GM12872 (cell line): ENCODE data around the gene DSCAML1.

Experiments used
- CTCF ChIP-seq: IDR thresholded peaks from 3 replicates; pipeline ENCODE4 v1.5.1; 2011; ENCODE audit warnings: low read depth, mild to moderate bottlenecking, low read length, moderate library complexity; ENCODE audit not compliant: insufficient read depth

DSCAML1 gene

GRCh38 chr11:117544130-117544800 lies 252.8 kb downstream of the DSCAML1 start:
- no peak for TF ChIP-seq CTCF

- no peak for TF ChIP-seq CTCF
Observed at GRCh38 chr11:117541211-117541610, 255.8 kb downstream of the DSCAML1 start.

GRCh38 chr11:117538263-117539135 lies 258.5 kb downstream of the DSCAML1 start:
- TF ChIP-seq CTCF, result no peak

GRCh38 chr11:117535850-117536411 lies 261.1 kb downstream of the DSCAML1 start:
- no peak for TF ChIP-seq CTCF

GRCh38 chr11:117535201-117535849 lies 261.7 kb downstream of the DSCAML1 start:
- no peak for TF ChIP-seq CTCF

- no peak for TF ChIP-seq CTCF
Observed at GRCh38 chr11:117532568-117532967, 264.4 kb downstream of the DSCAML1 start.

GRCh38 chr11:117529816-117530215 lies 267.2 kb downstream of the DSCAML1 start:
- TF ChIP-seq CTCF, result no peak
